Right cardiac atrium (tissue), 5 donors: ENCODE results near the gene PLEKHM2. TPM values are rescaled to one million over a fixed set of nuclear protein-coding genes. Genes with fewer than 3 reads are reported as not detected.

Experiments
- ATAC-seq, 2 donors: fragments of 200-7000 bp; cut with Tn5 transposase; one replicate each; pipeline versions ENCODE4 v1.8.0 to v1.9.1; 2020; ENCODE audit warnings: moderate library complexity in 2 of 2, mild to moderate bottlenecking in 1 of 2
- DNase-seq, 3 donors: peaks; one replicate each; pipeline ENCODE4 v3.0.0-alpha.2; 2020
- H3K27ac ChIP-seq: one replicate; pipeline ENCODE4 v1.5.1; 2013; ENCODE audit warnings: mild to moderate bottlenecking, low read length, control low read depth, moderate library complexity
- H3K27me3 ChIP-seq: one replicate; pipeline ENCODE4 v1.6.1; 2013; ENCODE audit not compliant: control insufficient read depth, insufficient read depth
- H3K4me1 ChIP-seq: one replicate; pipeline ENCODE4 v1.6.1; 2013; ENCODE audit warnings: low read length; ENCODE audit not compliant: control insufficient read depth, insufficient read depth
- H3K4me3 ChIP-seq: one replicate; pipeline ENCODE4 v1.5.1; 2013; ENCODE audit warnings: low read length, control low read depth
- H3K9me3 ChIP-seq: one replicate; pipeline ENCODE4 v1.6.1; 2013; ENCODE audit warnings: low read length; ENCODE audit not compliant: control insufficient read depth
- WGBS: extraction: QIAGEN DNeasy Blood & Tissue Kit; methylation state at CpG from one replicate; pipeline ENCODE4 v1.1.7; 2013; 5-methylcytosine and 5-hydroxymethylcytosine counted together
- intact Hi-C, 4 donors: fragments of 100-400 bp; cut with DNase I; formaldehyde crosslinking; loops; one replicate each; pipeline versions ENCODE4 v1.11.0 to v1.14.0; 2022 to 2023
- polyA plus RNA-seq: library from polyadenylated mRNA; stranded (reverse); fragments of 200-250 nt; gene quantifications from one replicate; pipeline ENCODE4 v1.2.3, GENCODE V29; 2013
- total RNA-seq, 4 donors: library from RNA; stranded (reverse); fragmentation: NEBNext Ultra II Directional; extraction: Animal tissue kit (Norgen Biotek cat#: 25700); gene quantifications; one replicate each; pipeline ENCODE4 v1.2.1, GENCODE V29; 2021
- donor health status: healthy with polysubstance abuse.
- donor health status: DM: no; HTN: yes; CAD: no.
- donor health status: DM: no; HTN: no; CAD: no.
- donor health status: DM: no; HTN: yes; CAD: no; lungs with severe emphysema.
- donor health status: DM: yes; HTN: yes; CAD: no.

Gene PLEKHM2
- total and polyA plus RNA-seq, 5 donors, result 71.8 to 85.1 (median 73.4) TPM

DNA sequence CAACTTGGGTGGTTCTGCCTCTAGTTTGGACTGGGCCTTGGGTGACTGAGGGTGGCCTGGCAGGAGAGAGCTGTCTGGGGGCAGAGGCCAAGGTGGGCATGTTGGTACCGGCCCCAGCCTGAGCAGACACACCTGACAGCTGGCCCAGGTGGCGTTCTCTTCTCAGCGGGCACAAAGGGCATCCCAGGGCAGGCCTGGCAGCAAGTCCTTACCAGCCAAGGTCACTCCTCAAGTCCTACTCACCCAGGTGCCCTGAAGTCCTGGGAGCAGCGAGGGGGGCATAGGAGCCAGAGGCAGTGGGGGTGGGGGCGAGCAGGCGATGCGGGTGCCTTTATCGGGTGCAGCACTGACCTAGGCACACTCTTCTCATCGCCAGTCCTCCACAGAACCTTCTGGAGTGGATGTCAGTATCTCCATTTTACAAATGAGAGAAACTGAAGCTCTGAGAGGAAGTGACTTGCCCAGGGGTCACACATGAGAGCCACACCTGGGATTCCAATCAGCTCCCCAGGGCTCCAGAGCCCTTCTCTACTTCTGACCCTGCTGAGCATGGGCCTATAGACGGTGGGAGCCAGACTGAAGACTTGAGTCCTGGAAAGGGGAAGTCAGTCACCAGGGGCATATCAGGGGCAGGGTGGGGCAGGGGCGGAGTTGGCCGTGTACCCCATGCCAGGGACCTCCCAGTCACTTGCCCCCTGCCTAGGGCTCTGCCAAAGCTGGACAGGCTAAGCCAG is 51.4 kb downstream of the PLEKHM2 start:
- Histone ChIP-seq H3K4me1 (peaks cover 4% of the 10 kb centered on the region), H3K27ac (peak overlapping the region; percentile 40), H3K4me3 (no peak overlapping the region), H3K27me3 (no peaks in the 10 kb centered on the region), H3K9me3 (no peaks in the 10 kb centered on the region)
- ATAC-seq (no peak), DNase-seq (peak in 1 of 3 donors; percentile 60)
- intact Hi-C loops, result loop anchor here in 1 of 4 donors (10.0 kb wide), 1 partner anchor 131 kb away; no protein-coding TSS in a partner anchor
- WGBS, result 80% methylated on average over 12 of the region's 12 CpGs

GRCh38 chr1:15736038-15736891 is 52.1 kb downstream of the PLEKHM2 start, which contains the start of gene SLC25A34:
Gene SLC25A34 (plus strand): TSS chr1:15736258. CDS start chr1:15736486, 228 bp downstream.
- intact Hi-C loops, result loop anchor here in 1 of 4 donors (10.0 kb wide), 1 partner anchor 131 kb away; no protein-coding TSS in a partner anchor
- ATAC-seq, result peak; percentile 61 to 77
- Histone ChIP-seq H3K27ac (peak within 1 kb of the TSS; percentile 64), H3K9me3 (no peaks in the 10 kb centered on the region), H3K27me3 (no peaks in the 10 kb centered on the region), H3K4me3 (no peak within 1 kb of the TSS), H3K4me1 (peaks cover 4% of the 10 kb centered on the region)
- WGBS, result 75% methylated on average over 35 of the region's 35 CpGs
- peak; percentile 64 to 89 (median 81) for DNase-seq

DNA sequence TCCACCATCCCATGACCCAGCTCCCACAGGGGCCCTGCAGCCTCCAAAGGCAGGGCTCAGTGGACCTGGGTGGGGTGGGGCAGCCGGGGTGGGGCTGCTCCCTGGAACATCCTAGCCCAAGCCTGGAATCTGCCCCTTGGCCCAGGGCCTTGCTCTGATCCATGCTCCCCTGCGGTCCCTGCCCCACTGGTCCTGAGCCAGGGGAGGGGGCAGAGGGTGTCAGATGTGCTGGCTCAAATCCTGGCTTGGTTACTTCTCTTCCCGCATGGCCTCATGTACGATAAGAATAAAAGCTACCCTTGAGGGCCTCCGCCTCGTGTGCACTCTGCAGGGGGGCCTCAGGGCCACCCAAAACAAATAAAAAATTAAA is 52.8 kb downstream of the PLEKHM2 start:
- WGBS, result 41% methylated on average over 6 of the region's 6 CpGs
- peak in 1 of 2 donors; percentile 4 for ATAC-seq
- H3K27ac ChIP-seq, result no peak overlapping the region
- H3K27me3 ChIP-seq, result no peaks in the 10 kb centered on the region
- no peak overlapping the region for H3K4me3 ChIP-seq
- peaks cover 4% of the 10 kb centered on the region for H3K4me1 ChIP-seq
- DNase-seq, result peak in 1 of 3 donors; percentile 63
- intact Hi-C loops, result loop anchor here in 1 of 4 donors (10.0 kb wide), 1 partner anchor 132 kb away; no protein-coding TSS in a partner anchor
- H3K9me3 ChIP-seq, result no peaks in the 10 kb centered on the region

- Histone ChIP-seq H3K4me3 (no peak overlapping the region), H3K27ac (no peak overlapping the region), H3K9me3 (no peaks in the 10 kb centered on the region), H3K4me1 (peaks cover 4% of the 10 kb centered on the region), H3K27me3 (no peaks in the 10 kb centered on the region)
- 84% methylated on average over 20 of the region's 20 CpGs for WGBS
- peak in 1 of 3 donors; percentile 54 for DNase-seq
- intact Hi-C loops, result loop anchor here in 1 of 4 donors (10.0 kb wide), 1 partner anchor 133 kb away; no protein-coding TSS in a partner anchor
- no peak for ATAC-seq
Measured at GRCh38 chr1:15737324-15738319, 53.5 kb downstream of the PLEKHM2 start.

DNA sequence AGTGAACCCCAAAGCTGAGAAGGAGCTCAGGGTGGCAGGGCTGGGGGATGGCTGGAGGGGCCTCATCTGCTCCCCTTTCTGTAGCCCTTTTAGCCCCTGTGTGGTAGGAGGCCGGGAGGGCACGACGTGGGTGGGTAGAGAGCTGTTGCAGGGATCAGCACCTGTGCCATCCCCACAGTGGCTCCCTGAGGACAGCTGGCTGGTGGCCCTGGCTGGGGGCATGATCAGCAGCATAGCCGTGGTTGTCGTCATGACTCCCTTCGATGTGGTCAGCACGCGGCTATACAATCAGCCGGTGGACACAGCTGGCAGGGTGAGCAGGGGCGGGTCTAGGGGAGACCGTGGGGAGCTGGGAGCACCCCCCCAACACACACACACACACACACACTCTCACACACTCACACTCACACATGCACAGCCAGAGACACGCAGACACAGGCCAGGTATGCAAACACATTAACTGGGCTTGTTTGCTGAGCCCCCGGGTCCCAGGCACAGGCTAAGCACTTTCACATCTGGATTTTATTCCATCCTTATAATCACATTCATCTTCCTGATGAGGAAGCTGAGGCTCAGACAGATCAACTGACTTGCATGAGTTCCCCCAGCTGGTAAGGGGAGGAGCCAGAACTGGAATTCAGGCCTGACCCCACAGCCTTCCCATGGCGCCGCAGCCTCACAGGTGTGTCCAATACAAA is 54.4 kb downstream of the PLEKHM2 start:
- no peak overlapping the region for H3K4me3 ChIP-seq
- peaks cover 4% of the 10 kb centered on the region for H3K4me1 ChIP-seq
- WGBS, result 88% methylated on average over 15 of the region's 15 CpGs
- ATAC-seq (no peak), DNase-seq (peak in 1 of 3 donors; percentile 60)
- no peaks in the 10 kb centered on the region for H3K9me3 ChIP-seq
- no peaks in the 10 kb centered on the region for H3K27me3 ChIP-seq
- intact Hi-C loops, result loop anchor here in 1 of 4 donors (10.0 kb wide), 1 partner anchor 134 kb away; no protein-coding TSS in a partner anchor
- no peak overlapping the region for H3K27ac ChIP-seq

- Histone ChIP-seq H3K27ac (no peak overlapping the region), H3K4me3 (no peak overlapping the region), H3K27me3 (no peaks in the 10 kb centered on the region), H3K4me1 (peaks cover 4% of the 10 kb centered on the region), H3K9me3 (no peaks in the 10 kb centered on the region)
- WGBS, result 75% methylated on average over 16 of the region's 16 CpGs
- ATAC-seq, result no peak
- intact Hi-C loops, result loop anchor here in 1 of 4 donors (10.0 kb wide), 1 partner anchor 134 kb away; no protein-coding TSS in a partner anchor
- DNase-seq, result no peak
Measured at GRCh38 chr1:15739259-15739658, 55.1 kb downstream of the PLEKHM2 start.

- H3K27ac ChIP-seq, result no peak overlapping the region
- H3K4me3 ChIP-seq, result no peak overlapping the region
- intact Hi-C loops, result loop anchor here (5.0 to 10.0 kb wide), 3 partner anchors 135 to 145 kb away; no protein-coding TSS in a partner anchor
- DNase-seq, result no peak
- H3K9me3 ChIP-seq, result no peaks in the 10 kb centered on the region
- 87% methylated on average over 7 of the region's 7 CpGs for WGBS
- peaks cover 4% of the 10 kb centered on the region for H3K4me1 ChIP-seq
- H3K27me3 ChIP-seq, result no peaks in the 10 kb centered on the region
- no peak for ATAC-seq
Measured at GRCh38 chr1:15739745-15740144, 55.6 kb downstream of the PLEKHM2 start.

GRCh38 chr1:15740924-15741850 is 57.1 kb downstream of the PLEKHM2 start:
- ATAC-seq (peak; percentile 72), DNase-seq (peak; percentile 72 to 89 (median 89))
- Histone ChIP-seq H3K4me1 (no peaks in the 10 kb centered on the region), H3K4me3 (no peak overlapping the region), H3K27ac (no peak overlapping the region), H3K9me3 (no peaks in the 10 kb centered on the region), H3K27me3 (no peaks in the 10 kb centered on the region)
- WGBS, result 59% methylated on average over 27 of the region's 27 CpGs
- intact Hi-C loops, result loop anchor here in 3 of 4 donors (5.0 to 10.0 kb wide), 2 partner anchors 144 to 146 kb away; no protein-coding TSS in a partner anchor

DNA sequence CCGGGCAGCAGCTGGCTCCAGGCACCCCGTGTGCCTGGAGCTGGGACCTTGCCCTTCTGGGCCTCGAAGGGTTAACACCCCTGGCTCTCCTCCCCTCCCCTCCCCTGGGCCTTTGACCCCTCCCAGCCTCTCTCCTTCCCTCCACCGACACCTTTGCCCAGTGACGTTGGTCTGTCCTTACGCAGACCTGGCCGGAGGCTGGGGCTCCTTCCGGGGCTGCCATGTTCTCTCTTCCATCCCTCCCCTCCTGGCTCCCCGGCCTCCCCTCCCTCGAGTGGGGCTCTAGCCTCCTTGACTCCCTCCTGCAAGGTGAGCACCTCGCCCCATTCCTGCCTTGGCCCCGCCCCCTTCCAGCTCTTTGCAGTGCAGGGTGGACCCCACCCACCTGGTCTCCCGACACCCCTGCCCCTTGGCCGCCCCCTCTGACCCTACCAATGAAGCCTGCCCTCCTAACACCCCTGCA is 58.2 kb downstream of the PLEKHM2 start, which contains the start of gene TMEM82:
Gene TMEM82 (plus strand): TSS at position 161 of the 463 bp plus-strand sequence. CDS start 61 bp downstream, at position 222.
- intact Hi-C loops, result loop anchor here in 3 of 4 donors (5.0 to 10.0 kb wide), 2 partner anchors 145 to 148 kb away; no protein-coding TSS in a partner anchor

More for the DNA sequence above, 58.2 kb downstream of the PLEKHM2 start, which contains the start of gene TMEM82:
- no peak within 1 kb of the TSS for H3K27ac ChIP-seq
- DNase-seq (no peak), ATAC-seq (no peak)
- 30% methylated on average over 14 of the region's 14 CpGs for WGBS
- H3K9me3 ChIP-seq, result no peaks in the 10 kb centered on the region
- H3K4me1 ChIP-seq, result no peaks in the 10 kb centered on the region
- H3K4me3 ChIP-seq, result no peak within 1 kb of the TSS
- H3K27me3 ChIP-seq, result no peaks in the 10 kb centered on the region
